ENCODE data around the gene LEFTY1.

DNA sequence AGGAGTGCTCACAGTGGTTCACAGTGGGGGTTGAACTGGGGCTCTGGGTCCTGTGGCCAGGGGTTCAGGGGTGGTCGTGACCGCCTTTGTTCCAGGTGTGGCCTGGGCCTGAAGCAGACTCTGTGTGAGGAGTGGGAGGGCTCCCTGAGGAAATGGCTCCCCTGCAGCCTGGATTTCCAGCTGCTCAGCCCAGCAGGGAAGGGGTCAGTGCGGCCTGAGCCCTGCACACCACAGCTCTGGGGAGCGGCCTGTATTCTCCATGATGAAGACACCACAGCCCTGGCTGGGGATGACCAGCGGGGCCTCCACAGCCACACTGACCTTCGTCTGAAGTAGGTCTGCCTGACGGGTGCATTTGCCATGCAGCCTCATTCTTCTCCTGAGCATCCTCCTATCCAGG, 18.4 kb upstream of the LEFTY1 start:
- TF ChIP-seq EP300 (IDR thresholded peaks at IDR 0.05), result no peak
- TF ChIP-seq POLR2AphosphoS5 (IDR thresholded peaks at IDR 0.05), result no peak

All from upper lobe of left lung (tissue), 4 donors.